HepG2 (cell line): ENCODE measurements around the gene ARHGAP22. TPM values are rescaled to one million over a fixed set of nuclear protein-coding genes. Genes with fewer than 3 reads are reported as not detected.

Experiments
- ATAC-seq: fragments of 200-7000 bp; cut with Tn5 transposase; 3 replicates; pipeline ENCODE4 v1.9.1; 2020; ENCODE audit warnings: mild to moderate bottlenecking, moderate library complexity
- BruUV-seq: library from RNA; stranded (reverse); fragments of 400-500 nt; replicated peaks from 2 replicates; lab custom pipeline; 2021; lab: Mats Ljungman, UMichigan
- CTCF ChIA-PET: fragments of 300-600 bp; formaldehyde crosslinking; extraction: SDS; loops from one replicate; lab custom pipeline; 2021; ENCODE audit warnings: low total read pairs, inconsistent platforms, low intra/inter-chr PET ratio; lab: Yijun Ruan, JAX
- POLR2A ChIA-PET: fragments of 350-600 bp; sonication (Branson Sonifier 250); formaldehyde crosslinking; loops from one replicate; lab custom pipeline; 2020; ENCODE audit warnings: antibody characterized with exemption, inconsistent platforms; lab: Yijun Ruan, JAX
- DNase-seq: peaks from one replicate; pipeline ENCODE4 v3.0.0-alpha.2; 2015; ENCODE audit warnings: low spot score
- FAIRE-seq: peaks from 3 replicates; lab custom pipeline; 2011; peaks lifted over from hg19 to GRCh38; lab: Jason Lieb, UNC
- H2AFZ ChIP-seq: one replicate; pipeline ENCODE4 v1.6.1; 2011; ENCODE audit warnings: low read length, inconsistent platforms
- H3K27ac ChIP-seq: fragments of 300-600 bp; 3 replicates; pipeline ENCODE4 v1.8.0; 2011; ENCODE audit warnings: mixed run types, mild to moderate bottlenecking, mixed read lengths, low read length, inconsistent platforms; ENCODE audit not compliant: insufficient read depth; ENCODE audit errors: extremely low read length
- H3K27me3 ChIP-seq, 2 experiments: fragments of 200-600 bp in 1 of 2; 2 replicates in 1 of 2; 3 replicates in 1 of 2; pipeline versions ENCODE4 v1.6.0 to v1.8.0; 2011; ENCODE audit warnings: low read length in 2 of 2, mild to moderate bottlenecking in 2 of 2, moderate library complexity in 2 of 2, inconsistent platforms in 1 of 2; ENCODE audit not compliant: insufficient read depth in 2 of 2, control insufficient read depth in 1 of 2
- H3K36me3 ChIP-seq, 2 experiments: fragments of 200-600 bp in 1 of 2; replicated peaks in 1 of 2; 2 replicates in 1 of 2; 3 replicates in 1 of 2; pipeline versions ENCODE4 v1.5.1 to v1.8.0; 2011; ENCODE audit warnings: low read length in 2 of 2, inconsistent platforms in 1 of 2; ENCODE audit not compliant: insufficient read depth in 2 of 2, control insufficient read depth in 1 of 2
- H3K4me1 ChIP-seq: 2 replicates; pipeline ENCODE4 v1.5.1; 2012; ENCODE audit warnings: low read length, inconsistent platforms; ENCODE audit not compliant: insufficient read depth
- H3K4me2 ChIP-seq: 2 replicates; pipeline ENCODE4 v1.6.0; 2011; ENCODE audit warnings: low read depth, low read length, inconsistent platforms
- H3K4me3 ChIP-seq, 3 experiments: fragments of 200-600 bp in 1 of 3; sonication (generic), shearing (Covaris generic) in 1 of 3; replicated peaks in 1 of 3; 2 replicates each; pipeline ENCODE4 v1.5.1; 2011 to 2016; ENCODE audit warnings: low read length in 3 of 3, inconsistent platforms in 2 of 3, low read depth in 2 of 3, mild to moderate bottlenecking in 2 of 3, control low read depth in 1 of 3, mixed read lengths in 1 of 3; ENCODE audit not compliant: insufficient read depth in 1 of 3
- H3K79me2 ChIP-seq: one replicate; pipeline ENCODE4 v1.6.1; 2011; ENCODE audit warnings: low read length, inconsistent platforms; ENCODE audit not compliant: insufficient read depth
- H3K9ac ChIP-seq: 2 replicates; pipeline ENCODE4 v1.6.0; 2011; ENCODE audit warnings: mild to moderate bottlenecking, low read depth, low read length, inconsistent platforms; ENCODE audit not compliant: insufficient read depth
- H3K9me3 ChIP-seq: 2 replicates; pipeline ENCODE4 v1.5.1; 2012; ENCODE audit warnings: mild to moderate bottlenecking, low read length
- H4K20me1 ChIP-seq: 2 replicates; pipeline ENCODE4 v1.6.0; 2011; ENCODE audit warnings: inconsistent platforms, mild to moderate bottlenecking, low read length, moderate library complexity; ENCODE audit not compliant: insufficient read depth
- EZH2 ChIP-seq: conservative IDR thresholded peaks from 2 replicates; pipeline ENCODE4 v1.6.1; 2012; ENCODE audit warnings: mild to moderate bottlenecking, low read depth, low read length, moderate library complexity
- HOXA7 ChIP-seq: sonication (generic); formaldehyde crosslinking; IDR thresholded peaks from 2 replicates; pipeline ENCODE4 v1.8.1; 2022; ENCODE audit warnings: mild to moderate bottlenecking, missing genetic modification reagents, moderate library complexity
- KAT2B ChIP-seq: fragments of 150-350 bp; IDR thresholded peaks from 2 replicates; pipeline ENCODE4 v1.6.1; 2014; ENCODE audit warnings: low read depth, low read length, borderline replicate concordance
- KLF12 ChIP-seq: sonication (generic); formaldehyde crosslinking; IDR thresholded peaks from 2 replicates; pipeline ENCODE4 v1.4.0; 2020; ENCODE audit warnings: missing genetic modification reagents, borderline replicate concordance
- MYPOP ChIP-seq: sonication (generic); formaldehyde crosslinking; IDR thresholded peaks from 2 replicates; pipeline ENCODE4 v1.8.1; 2023; ENCODE audit warnings: mild to moderate bottlenecking, moderate library complexity, missing genetic modification reagents
- NFYC ChIP-seq: IDR thresholded peaks from 2 replicates; pipeline ENCODE4 v1.6.1; 2016; ENCODE audit warnings: missing genetic modification reagents, missing compliant biosample characterization
- PRDM10 ChIP-seq: sonication (generic); formaldehyde crosslinking; IDR thresholded peaks from 2 replicates; pipeline ENCODE4 v1.4.0; 2020; ENCODE audit warnings: low read depth, missing genetic modification reagents
- RORA ChIP-seq: sonication (generic); formaldehyde crosslinking; IDR thresholded peaks from 2 replicates; pipeline ENCODE4 v1.5.0; 2020; ENCODE audit warnings: mild to moderate bottlenecking, missing genetic modification reagents, moderate library complexity
- TCF12 ChIP-seq, 2 experiments: fragments of 450-650 bp in 1 of 2; sonication (generic) in 1 of 2; formaldehyde crosslinking in 1 of 2; IDR thresholded peaks; 2 replicates each; pipeline versions ENCODE4 v1.6.1 to v1.8.0; 2017 to 2022; ENCODE audit warnings: antibody characterized with exemption in 1 of 2, mild to moderate bottlenecking in 1 of 2, missing genetic modification reagents in 1 of 2, moderate library complexity in 1 of 2
- TGIF2 ChIP-seq: IDR thresholded peaks from 2 replicates; pipeline ENCODE4 v1.6.1; 2016; ENCODE audit warnings: control low read depth, missing compliant biosample characterization
- THYN1 ChIP-seq: sonication (generic); formaldehyde crosslinking; IDR thresholded peaks from 2 replicates; pipeline ENCODE4 v1.8.1; 2023; ENCODE audit warnings: low read depth, mild to moderate bottlenecking, moderate library complexity, missing genetic modification reagents, borderline replicate concordance
- ZFP37 ChIP-seq: sonication (generic); formaldehyde crosslinking; IDR thresholded peaks from 2 replicates; pipeline ENCODE4 v1.4.0; 2020; ENCODE audit warnings: missing genetic modification reagents, borderline replicate concordance
- ZNF160 ChIP-seq: sonication (generic); formaldehyde crosslinking; IDR thresholded peaks from 2 replicates; pipeline ENCODE4 v1.8.0; 2022; ENCODE audit warnings: mild to moderate bottlenecking, inconsistent platforms, missing genetic modification reagents
- ZNF264 ChIP-seq: sonication (generic); formaldehyde crosslinking; IDR thresholded peaks from 2 replicates; pipeline ENCODE4 v1.4.0; 2020; ENCODE audit warnings: missing genetic modification reagents
- ZNF296 ChIP-seq: sonication (generic); formaldehyde crosslinking; conservative IDR thresholded peaks from 2 replicates; pipeline ENCODE4 v1.5.0; 2020; ENCODE audit warnings: mild to moderate bottlenecking, missing genetic modification reagents
- ZNF382 ChIP-seq: sonication (generic); formaldehyde crosslinking; IDR thresholded peaks from 2 replicates; pipeline ENCODE4 v1.5.0; 2020; ENCODE audit warnings: missing genetic modification reagents, mild to moderate bottlenecking, borderline replicate concordance
- ZNF619 ChIP-seq: sonication (generic); formaldehyde crosslinking; IDR thresholded peaks from 2 replicates; pipeline ENCODE4 v1.4.0; 2020; ENCODE audit warnings: mild to moderate bottlenecking, missing genetic modification reagents
- ZNF709 ChIP-seq: sonication (generic); formaldehyde crosslinking; IDR thresholded peaks from 2 replicates; pipeline ENCODE4 v1.5.0; 2020; ENCODE audit warnings: mild to moderate bottlenecking, missing genetic modification reagents
- ZSCAN9 ChIP-seq: IDR thresholded peaks from 2 replicates; pipeline ENCODE4 v1.6.1; 2016; ENCODE audit warnings: borderline replicate concordance
- WGBS: methylation state at CpG from one replicate; pipeline ENCODE4 v1.1.6; 2017; ENCODE audit warnings: low lambda C conversion rate; 5-methylcytosine and 5-hydroxymethylcytosine counted together
- in situ Hi-C: cut with HindIII; loops from 2 replicates; pipeline ENCODE4 v1.10.0; 2017; ENCODE audit warnings: low pct_unique_long_range_greater_than_20kb; ENCODE audit not compliant: extremely low pct_ligation_motif_present
- intact Hi-C: fragments of 100-400 bp; cut with micrococcal nuclease; formaldehyde crosslinking; loops from one replicate; pipeline ENCODE4 v1.10.0; 2022; ENCODE audit not compliant: unreplicated experiment
- polyA plus RNA-seq, 8 experiments: library from polyadenylated mRNA; depleted of rRNA in 3 of 8; stranded (reverse) in 7 of 8; unstranded in 1 of 8; fragments of >200 nt; fragmentation: Illumina TruSeq in 4 of 8; extraction: Trizol in 4 of 8; gene quantifications; 2 replicates each; pipeline versions ENCODE4 v1.2.1 to v1.2.3, GENCODE V29; 2011 to 2016; ENCODE audit warnings: low read depth in 4 of 8, missing spikeins in 1 of 8, mixed read lengths in 1 of 8; ENCODE audit not compliant: insufficient read depth in 1 of 8
- total RNA-seq, 5 experiments: library from RNA; depleted of rRNA; stranded (reverse); fragments of >200 nt; fragmentation: Illumina TruSeq; extraction: Trizol; gene quantifications; 2 replicates each; pipeline ENCODE4 v1.2.3, GENCODE V29; 2016; ENCODE audit warnings: low read depth in 1 of 5
- TF ChIP-seq, protein P1 (sequence below): sonication (generic); formaldehyde crosslinking; IDR thresholded peaks from 2 replicates; pipeline ENCODE4 v1.4.0; 2020; ENCODE audit warnings: mild to moderate bottlenecking, missing genetic modification reagents

The ARHGAP22 gene
- total and polyA plus RNA-seq, 2 of the 13 experiments (the other 11 are each of a cell fraction or from before 2014, with no cell fraction given): 0.08 to 0.38 TPM

DNA sequence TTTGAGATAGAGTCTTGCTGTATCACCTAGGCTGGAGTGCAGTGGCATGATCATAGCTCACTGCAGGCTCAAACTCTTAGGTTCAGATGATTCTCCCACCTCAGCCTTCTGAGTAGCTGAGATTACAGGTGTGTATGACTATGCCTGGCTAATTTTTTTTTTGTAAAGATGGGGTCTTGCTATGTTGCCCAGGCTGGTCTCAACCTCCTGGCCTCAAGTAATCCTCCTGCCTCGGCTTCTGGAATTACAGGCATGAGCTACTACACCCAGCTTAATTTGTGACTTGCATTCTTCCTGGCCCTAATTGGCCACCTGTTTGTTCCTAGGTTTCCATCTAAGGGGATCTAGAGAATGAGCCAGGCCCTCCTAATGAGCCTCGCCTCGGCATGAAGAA lies 9.3 kb downstream of the ARHGAP22 start:
- intact Hi-C loops: no loop called here
- no peak overlapping the region for H2AFZ ChIP-seq
- peaks cover 0 to 12% of the 10 kb centered on the region in 2 experiments; a peak in 2 of 5 replicates for H3K27me3 ChIP-seq
- DNase-seq (no peak), FAIRE-seq (no peak), ATAC-seq (no peak)
- H4K20me1 ChIP-seq: no peaks in the 10 kb centered on the region
- no peaks in the 10 kb centered on the region for H3K79me2 ChIP-seq
- H3K4me2 ChIP-seq: no peak overlapping the region
- no peak overlapping the region for H3K4me3 ChIP-seq
- no peak overlapping the region for H3K9ac ChIP-seq
- no peaks in the 10 kb centered on the region for H3K9me3 ChIP-seq
- 32% methylated on average over 3 of the region's 3 CpGs for WGBS
- H3K4me1 ChIP-seq: no peaks in the 10 kb centered on the region
- BruUV-seq: no TSS peak
- ChIA-PET POLR2A (no interaction called here), CTCF (no interaction called here)
- in situ Hi-C loops: no loop called here
- no peaks in the 10 kb centered on the region for H3K36me3 ChIP-seq
- no peak overlapping the region for H3K27ac ChIP-seq
- TF ChIP-seq MYPOP (CRISPR knock-in tag) (no peak), TGIF2 (CRISPR knock-in tag) (no peak), TCF12 (IDR thresholded peaks at IDR 0.05) (no peak), TCF12 (CRISPR knock-in tag; IDR thresholded peaks at IDR 0.05) (no peak), PRDM10 (CRISPR knock-in tag) (no peak), ZNF619 (CRISPR knock-in tag) (no peak), ZNF160 (CRISPR knock-in tag) (no peak), EZH2 (no peak), ZNF264 (CRISPR knock-in tag) (no peak), KLF12 (CRISPR knock-in tag) (no peak), ZNF382 (no peak), ZSCAN9 (CRISPR knock-in tag) (no peak), ZNF296 (CRISPR knock-in tag) (no peak), ZNF709 (CRISPR knock-in tag) (no peak), HOXA7 (no peak), KAT2B (no peak), NFYC (no peak), THYN1 (no peak), RORA (CRISPR knock-in tag) (no peak), ZFP37 (no peak)
- TF ChIP-seq, protein P1, sequence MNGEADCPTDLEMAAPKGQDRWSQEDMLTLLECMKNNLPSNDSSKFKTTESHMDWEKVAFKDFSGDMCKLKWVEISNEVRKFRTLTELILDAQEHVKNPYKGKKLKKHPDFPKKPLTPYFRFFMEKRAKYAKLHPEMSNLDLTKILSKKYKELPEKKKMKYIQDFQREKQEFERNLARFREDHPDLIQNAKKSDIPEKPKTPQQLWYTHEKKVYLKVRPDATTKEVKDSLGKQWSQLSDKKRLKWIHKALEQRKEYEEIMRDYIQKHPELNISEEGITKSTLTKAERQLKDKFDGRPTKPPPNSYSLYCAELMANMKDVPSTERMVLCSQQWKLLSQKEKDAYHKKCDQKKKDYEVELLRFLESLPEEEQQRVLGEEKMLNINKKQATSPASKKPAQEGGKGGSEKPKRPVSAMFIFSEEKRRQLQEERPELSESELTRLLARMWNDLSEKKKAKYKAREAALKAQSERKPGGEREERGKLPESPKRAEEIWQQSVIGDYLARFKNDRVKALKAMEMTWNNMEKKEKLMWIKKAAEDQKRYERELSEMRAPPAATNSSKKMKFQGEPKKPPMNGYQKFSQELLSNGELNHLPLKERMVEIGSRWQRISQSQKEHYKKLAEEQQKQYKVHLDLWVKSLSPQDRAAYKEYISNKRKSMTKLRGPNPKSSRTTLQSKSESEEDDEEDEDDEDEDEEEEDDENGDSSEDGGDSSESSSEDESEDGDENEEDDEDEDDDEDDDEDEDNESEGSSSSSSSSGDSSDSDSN: no peak
